IMR-90 (cell line): ENCODE measurements around the gene BCAP31. TPM values are rescaled to one million over a fixed set of nuclear protein-coding genes. Genes with fewer than 3 reads are reported as not detected.

Source experiments
- ATAC-seq: fragments of 200-7000 bp; cut with Tn5 transposase; 2 replicates; pipeline ENCODE4 v1.9.1; 2020; ENCODE audit warnings: low read depth, mild to moderate bottlenecking, moderate library complexity
- BruUV-seq: library from RNA; stranded (reverse); fragments of 400-500 nt; replicated peaks from 2 replicates; lab custom pipeline; 2021; lab: Mats Ljungman, UMichigan
- CTCF ChIA-PET: fragments of 300-600 bp; formaldehyde crosslinking; extraction: SDS; loops from one replicate; lab custom pipeline; 2021; ENCODE audit warnings: antibody characterized with exemption; lab: Yijun Ruan, JAX
- POLR2A ChIA-PET: fragments of 300-600 bp; sonication (Branson Sonifier 250); formaldehyde crosslinking; loops from one replicate; lab custom pipeline; 2022; ENCODE audit warnings: antibody characterized with exemption; ENCODE audit not compliant: unreplicated experiment; lab: Charles Lee
- DNase-seq: peaks from one replicate; pipeline ENCODE4 v3.0.0; 2013
- H2AFZ ChIP-seq: replicated peaks from 2 replicates; pipeline ENCODE3; 2013; ENCODE audit warnings: low read length, mild to moderate bottlenecking; ENCODE audit not compliant: poor library complexity
- H2AK5ac ChIP-seq: 2 replicates; pipeline ENCODE4 v1.6.1; 2013; ENCODE audit warnings: low read depth, low read length, inconsistent platforms
- H2AK9ac ChIP-seq: replicated peaks from 2 replicates; pipeline ENCODE3; 2013; ENCODE audit warnings: mild to moderate bottlenecking, low read depth, low read length, moderate library complexity; ENCODE audit not compliant: poor library complexity
- H2BK120ac ChIP-seq: 2 replicates; pipeline ENCODE4 v1.6.1; 2013; ENCODE audit warnings: low read depth, low read length, inconsistent platforms
- H2BK15ac ChIP-seq: 3 replicates; pipeline ENCODE4 v1.6.1; 2013; ENCODE audit warnings: low read depth, low read length, inconsistent platforms
- H2BK20ac ChIP-seq: 2 replicates; pipeline ENCODE4 v1.6.1; 2013; ENCODE audit warnings: low read depth, mild to moderate bottlenecking, inconsistent platforms, low read length, moderate library complexity
- H2BK5ac ChIP-seq: 2 replicates; pipeline ENCODE4 v1.6.1; 2013; ENCODE audit warnings: mild to moderate bottlenecking, low read depth, low read length, inconsistent platforms; ENCODE audit not compliant: poor library complexity, severe bottlenecking
- H3K14ac ChIP-seq: replicated peaks from 2 replicates; pipeline ENCODE4 v1.6.1; 2013; ENCODE audit warnings: low read depth, low read length, inconsistent platforms
- H3K18ac ChIP-seq: 2 replicates; pipeline ENCODE4 v1.6.1; 2013; ENCODE audit warnings: low read depth, low read length, control low read depth
- H3K23ac ChIP-seq: 2 replicates; pipeline ENCODE4 v1.6.1; 2013; ENCODE audit warnings: low read depth, low read length, inconsistent platforms
- H3K27ac ChIP-seq: 2 replicates; pipeline ENCODE4 v1.5.1; 2013; ENCODE audit warnings: mild to moderate bottlenecking, control low read depth, low read length; ENCODE audit not compliant: insufficient read depth
- H3K27me3 ChIP-seq: 2 replicates; pipeline ENCODE4 v1.6.1; 2013; ENCODE audit warnings: low read length; ENCODE audit not compliant: control insufficient read depth, insufficient read depth
- H3K36me3 ChIP-seq: 2 replicates; pipeline ENCODE4 v1.6.1; 2013; ENCODE audit warnings: low read length, mixed read lengths; ENCODE audit not compliant: control insufficient read depth, insufficient read depth
- H3K4ac ChIP-seq: 2 replicates; pipeline ENCODE4 v1.6.1; 2013; ENCODE audit warnings: low read depth, low read length, inconsistent platforms
- H3K4me1 ChIP-seq: 2 replicates; pipeline ENCODE4 v1.6.1; 2013; ENCODE audit warnings: low read length, mixed read lengths; ENCODE audit not compliant: control insufficient read depth, insufficient read depth
- H3K4me2 ChIP-seq: 2 replicates; pipeline ENCODE4 v1.6.1; 2013; ENCODE audit warnings: low read depth, mild to moderate bottlenecking, control low read depth, low read length, moderate library complexity
- H3K4me3 ChIP-seq: 2 replicates; pipeline ENCODE4 v1.5.1; 2013; ENCODE audit warnings: low read depth, mild to moderate bottlenecking, control low read depth, low read length, moderate library complexity; ENCODE audit not compliant: insufficient read depth
- H3K56ac ChIP-seq: 2 replicates; pipeline ENCODE4 v1.6.1; 2013; ENCODE audit warnings: low read length, inconsistent platforms; ENCODE audit not compliant: insufficient read depth; ENCODE audit errors: extremely low read depth
- H3K79me1 ChIP-seq, 2 experiments: 2 replicates each; pipeline ENCODE4 v1.6.1; 2013; ENCODE audit warnings: low read length in 2 of 2, inconsistent platforms in 1 of 2, low read depth in 1 of 2
- H3K9ac ChIP-seq: 2 replicates; pipeline ENCODE4 v1.6.1; 2013; ENCODE audit warnings: low read depth, low read length, control low read depth
- H3K9me1 ChIP-seq: 2 replicates; pipeline ENCODE4 v1.6.1; 2013; ENCODE audit warnings: low read length, inconsistent platforms; ENCODE audit not compliant: insufficient read depth
- H3K9me3 ChIP-seq: 2 replicates; pipeline ENCODE4 v1.6.1; 2013; ENCODE audit warnings: low read length; ENCODE audit not compliant: control insufficient read depth, insufficient read depth
- H4K20me1 ChIP-seq: 2 replicates; pipeline ENCODE4 v1.6.1; 2013; ENCODE audit warnings: low read length, inconsistent platforms; ENCODE audit not compliant: insufficient read depth
- H4K5ac ChIP-seq: 2 replicates; pipeline ENCODE4 v1.6.1; 2013; ENCODE audit warnings: mild to moderate bottlenecking, low read depth, low read length, control low read depth
- H4K8ac ChIP-seq, 2 experiments: 2 replicates each; pipeline ENCODE4 v1.6.1; 2013; ENCODE audit warnings: low read depth in 2 of 2, low read length in 2 of 2, control low read depth in 1 of 2, inconsistent platforms in 1 of 2
- H4K91ac ChIP-seq: 2 replicates; pipeline ENCODE4 v1.6.1; 2013; ENCODE audit warnings: low read depth, low read length, inconsistent platforms; ENCODE audit not compliant: insufficient read depth
- CHD1 ChIP-seq: IDR thresholded peaks from 2 replicates; pipeline ENCODE4 v1.6.1; 2012; ENCODE audit warnings: low read depth, low read length, improper control_type of control experiment
- CTCF ChIP-seq: conservative IDR thresholded peaks from 2 replicates; pipeline ENCODE4 v1.5.1; 2012; ENCODE audit warnings: mild to moderate bottlenecking, low read depth, low read length, improper control_type of control experiment
- POLR2A ChIP-seq: IDR thresholded peaks from 2 replicates; pipeline ENCODE4 v1.6.1; 2012; ENCODE audit warnings: mild to moderate bottlenecking, low read depth, low read length
- WGBS, 2 experiments: methylation state at CpG; one replicate each; pipeline versions ENCODE4 v1.1.5 to v1.1.7; 2013; ENCODE audit warnings: missing lambda C conversion rate in 2 of 2; ENCODE audit not compliant: insufficient read length in 1 of 2; ENCODE audit errors: extremely low coverage in 2 of 2; 5-methylcytosine and 5-hydroxymethylcytosine counted together
- dilution Hi-C: fragments of 300-500 bp; cut with HindIII; formaldehyde crosslinking; loops from one replicate; pipeline ENCODE4 v1.14.3; 2018; ENCODE audit warnings: low sequenced_read_pairs; ENCODE audit not compliant: unreplicated experiment
- in situ Hi-C: fragments of 300-500 bp; cut with MboI; formaldehyde crosslinking; loops from 3 replicates; pipeline ENCODE4 v1.14.3; 2019; ENCODE audit warnings: low sequenced_read_pairs, inconsistent platforms, mixed read lengths
- intact Hi-C: fragments of 100-400 bp; cut with micrococcal nuclease; formaldehyde crosslinking; loops from 2 replicates; pipeline ENCODE4 v1.10.0; 2022
- polyA plus RNA-seq, 3 experiments: library from polyadenylated mRNA; depleted of rRNA; stranded (reverse); fragments of >200 nt; gene quantifications; 2 replicates each; pipeline ENCODE4 v1.2.3, GENCODE V29; 2012; ENCODE audit warnings: low replicate concordance in 1 of 3
- total RNA-seq: library from RNA; depleted of rRNA; stranded (reverse); fragments of >200 nt; gene quantifications from 2 replicates; pipeline ENCODE4 v1.2.3, GENCODE V29; 2012

BCAP31 gene
- total and polyA plus RNA-seq, 2 of the 4 experiments (the other 2 are of a cell fraction): 125 to 244 TPM

GRCh38 chrX:153687121-153688039 lies 36.8 kb downstream of the BCAP31 start, which contains the start of gene SLC6A8:
SLC6A8 (plus strand) TSS chrX:153687926; CDS start chrX:153688575, 649 bp downstream.
- Histone ChIP-seq H3K9me3 (peaks cover 6% of the 10 kb centered on the region; the same call in 1 of the 2 replicates), H3K18ac (no peak within 1 kb of the TSS), H4K20me1 (peaks cover 12% of the 10 kb centered on the region), H3K27ac (no peak within 1 kb of the TSS), H3K36me3 (peaks cover 4% of the 10 kb centered on the region), H2AK9ac (no peak within 1 kb of the TSS), H3K4me3 (peak within 1 kb of the TSS; percentile 96), H3K23ac (no peak within 1 kb of the TSS), H2BK15ac (no peak within 1 kb of the TSS), H3K9me1 (peaks cover 5% of the 10 kb centered on the region; the same call in 1 of the 2 replicates), H4K8ac (peak within 1 kb of the TSS in 1 of 2 experiments; percentile 16; a peak in 1 of 4 replicates), H2AK5ac (no peak within 1 kb of the TSS), H3K4me1 (peaks cover 9% of the 10 kb centered on the region), H2BK120ac (no peak within 1 kb of the TSS), H3K9ac (peak within 1 kb of the TSS; percentile 69; the same call in 1 of the 2 replicates), H3K56ac (no peak within 1 kb of the TSS), H3K4ac (no peak within 1 kb of the TSS), H3K4me2 (peak within 1 kb of the TSS; percentile 82), H3K79me1 (0 out of 4 replicates have a peak, but pooled peaks cover 0 to 6% of the 10 kb centered on the region in 2 experiments), H3K14ac (no peak within 1 kb of the TSS), H2AFZ (peak within 1 kb of the TSS; percentile 67), H2BK20ac (no peak within 1 kb of the TSS), H2BK5ac (peak within 1 kb of the TSS; percentile 26), H3K27me3 (no peaks in the 10 kb centered on the region; the same call in 1 of the 2 replicates), H4K91ac (no peak within 1 kb of the TSS), H4K5ac (no peak within 1 kb of the TSS)
- WGBS, 2 experiments: no CpG with 5 or more reads among the region's 66 CpGs
- ChIA-PET POLR2A (no interaction called here), CTCF (no interaction called here)
- intact Hi-C loops: no loop called here
- peak; percentile 86 for TF ChIP-seq POLR2A
- peak; percentile 26 for TF ChIP-seq CTCF
- no peak for TF ChIP-seq CHD1
- ATAC-seq (peak; percentile 58), DNase-seq (peak; percentile 44)
- BruUV-seq: no TSS peak
- dilution Hi-C loops: no loop called here
- in situ Hi-C loops: no loop called here
